ENCODE data around the gene CSF3. TPM values are rescaled to one million over a fixed set of nuclear protein-coding genes. Genes with fewer than 3 reads are reported as not detected.

CSF3 gene
- total RNA-seq, 1 experiment from 2014 or later: not detected

DNA sequence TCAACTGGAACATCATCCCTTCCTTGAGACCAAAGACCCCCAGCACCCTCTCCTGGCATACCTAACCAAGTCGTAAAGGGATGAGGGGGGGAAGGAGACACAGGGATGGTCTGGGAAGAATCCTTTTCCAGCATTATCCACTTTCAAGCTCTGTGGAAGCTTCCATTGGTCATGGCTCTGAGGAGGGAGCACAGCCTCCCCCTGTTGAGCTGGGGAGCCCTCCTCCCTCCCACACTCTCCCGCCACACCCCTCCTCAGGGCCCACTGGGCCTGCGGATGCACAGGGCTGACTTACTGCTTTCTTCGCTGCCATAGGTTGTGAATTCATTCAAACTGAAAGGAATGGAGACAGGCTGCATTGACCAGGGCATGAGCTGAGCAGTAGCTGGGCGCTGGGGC lies 12.4 kb downstream of the CSF3 start:
- H2BK12ac ChIP-seq (ENCODE audit: insufficient read length, low read depth, low read length): no peak overlapping the region
- no peak for DNase-seq
- H3K18ac ChIP-seq (ENCODE audit: insufficient read length, low read depth, low read length): no peak overlapping the region
- no peak overlapping the region for H3K23ac ChIP-seq (ENCODE audit: insufficient read length, low read depth, low read length)
- no peak overlapping the region for H4K91ac ChIP-seq (ENCODE audit: insufficient read length, low read depth, low read length)
- H2AFZ ChIP-seq (ENCODE audit: low read length): no peak overlapping the region
- WGBS (ENCODE audit: extremely low coverage, insufficient read length, low lambda C conversion rate): no CpG with 5 or more reads among the region's 5 CpGs
- H3K9ac ChIP-seq (ENCODE audit: extremely low read depth, insufficient read length, low read length): no peak overlapping the region
- no peaks in the 10 kb centered on the region for H4K20me1 ChIP-seq (ENCODE audit: control insufficient read depth, insufficient read depth, insufficient read length)
- Mint-ChIP-seq H3K36me3 (ENCODE audit: insufficient read depth in 1 of 3, low read depth in 3 of 3) (peaks cover 40 to 75% (median 68%) of the 10 kb centered on the region in 3 experiments; a peak in 6 of 7 replicates), H3K27ac (no peak overlapping the region), H3K9me3 (no peaks in the 10 kb centered on the region), H3K4me3 (no peak overlapping the region), H3K27me3 (ENCODE audit: low read depth) (no peaks in the 10 kb centered on the region), H3K4me1 (peaks cover 1 to 7% of the 10 kb centered on the region in 2 experiments; a peak in 2 of 4 replicates)
- H3K79me1 ChIP-seq (ENCODE audit: insufficient read depth, low read depth, low read length, poor library complexity, severe bottlenecking): no peaks in the 10 kb centered on the region
- no peak overlapping the region for H4K8ac ChIP-seq (replicated peaks; ENCODE audit: insufficient read length, low read depth, low read length)
- no peak overlapping the region for H2BK20ac ChIP-seq (ENCODE audit: low read depth, low read length, poor library complexity, severe bottlenecking)
- H3K56ac ChIP-seq (ENCODE audit: insufficient read length, low read depth, low read length): no peak overlapping the region
- H2BK15ac ChIP-seq (ENCODE audit: low read depth, low read length): no peak overlapping the region
- no peak overlapping the region for H4K5ac ChIP-seq (ENCODE audit: insufficient read length, low read depth, low read length)
- H2BK120ac ChIP-seq (ENCODE audit: low read depth, low read length, poor library complexity, severe bottlenecking): no peak overlapping the region
- no peak overlapping the region for H3T11ph ChIP-seq (ENCODE audit: low read length)
- no peak overlapping the region for H2BK5ac ChIP-seq (ENCODE audit: insufficient read length, low read length)
- no peaks in the 10 kb centered on the region for H3K23me2 ChIP-seq (ENCODE audit: insufficient read length, low read depth, low read length, poor library complexity, severe bottlenecking)
- H3K9me3 ChIP-seq (ENCODE audit: control insufficient read depth, low read depth, low read length): no peaks in the 10 kb centered on the region
- H3K4me2 ChIP-seq (ENCODE audit: insufficient read depth, insufficient read length, low read length): no peak overlapping the region
- no peak overlapping the region for H3K14ac ChIP-seq (ENCODE audit: insufficient read depth, low read length)
- no peak overlapping the region for H3K4ac ChIP-seq (ENCODE audit: low read depth, low read length)
- no peaks in the 10 kb centered on the region for H3K79me2 ChIP-seq (ENCODE audit: insufficient read depth, low read length)
- H2AK5ac ChIP-seq (ENCODE audit: insufficient read length, low read length): no peak overlapping the region
- H3K4me1 ChIP-seq (ENCODE audit: insufficient read depth, low read length): no peaks in the 10 kb centered on the region
- TF ChIP-seq CTCF (conservative IDR thresholded peaks at IDR 0.05): no peak
- no peak overlapping the region for H3K27ac ChIP-seq (ENCODE audit: insufficient read length, low read depth, low read length)
- no peaks in the 10 kb centered on the region for H3K27me3 ChIP-seq (ENCODE audit: insufficient read depth, low read length)

Measured in H9 (cell line).